Peyer's patch (tissue), 4 donors: ENCODE data around the gene SEMA3F.

Source experiments
- CTCF ChIP-seq, 6 experiments: fragments of 450-650 bp in 4 of 6; fragments of 200-600 bp in 2 of 6; sonication (generic) in 1 of 6; IDR thresholded peaks; one replicate each; pipeline ENCODE4 v1.5.1; 2017 to 2019; ENCODE audit warnings: antibody characterized with exemption in 6 of 6, mild to moderate bottlenecking in 3 of 6, moderate library complexity in 1 of 6
- POLR2A ChIP-seq, 2 donors: fragments of 450-650 bp; IDR thresholded peaks; one replicate each; pipeline ENCODE4 v1.5.1; 2017; ENCODE audit warnings: antibody characterized with exemption in 2 of 2, mild to moderate bottlenecking in 2 of 2, moderate library complexity in 2 of 2

DNA sequence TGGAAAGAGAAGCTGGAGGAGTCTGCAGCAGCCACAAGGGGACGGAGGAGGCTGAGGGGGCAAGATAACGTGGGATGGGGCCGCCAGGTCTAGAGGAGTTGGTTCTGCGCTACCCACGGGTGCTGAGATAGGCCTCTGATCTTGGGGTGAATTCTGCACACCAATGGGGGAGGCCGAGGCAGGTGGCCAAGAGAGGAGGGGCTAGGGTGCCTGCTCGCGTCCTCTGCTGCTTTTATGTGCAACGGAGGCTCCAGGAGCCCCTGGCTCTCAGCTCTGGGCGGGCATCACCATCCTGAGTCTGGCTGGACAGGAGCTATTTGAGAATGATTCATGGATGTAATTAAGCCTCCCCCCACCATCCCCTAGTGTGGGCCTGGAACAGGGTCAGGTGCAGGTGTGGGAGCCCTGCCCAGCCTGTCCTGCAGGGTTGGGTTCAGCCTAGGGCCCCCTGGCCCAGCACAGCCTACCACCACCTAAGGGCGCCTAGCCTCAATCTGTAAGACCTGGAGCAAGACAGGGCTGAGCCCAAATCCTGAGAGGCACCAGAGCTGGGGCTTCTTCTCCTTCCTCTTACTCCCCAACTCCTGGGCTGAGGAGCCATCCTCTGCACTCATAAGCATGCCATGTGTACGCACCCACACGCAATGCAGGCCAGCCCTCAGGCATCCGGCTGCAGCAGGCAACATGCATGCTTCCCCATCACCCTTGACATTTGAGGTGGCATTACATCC, 32.3 kb upstream of the SEMA3F start:
- TF ChIP-seq POLR2A (IDR thresholded peaks at IDR 0.05): no peak
- TF ChIP-seq CTCF (IDR thresholded peaks at IDR 0.05): no peak
